Pancreas (tissue), 10 donors: ENCODE results near the gene OR2S2. TPM values are rescaled to one million over a fixed set of nuclear protein-coding genes. Genes with fewer than 3 reads are reported as not detected.
"Not testable (repeated sequence)": the region's sequence is repeated elsewhere in the genome, so short reads cannot be mapped to it uniquely, and the experiment has no call there.

Experiments used
- ATAC-seq, 4 donors: fragments of 200-7000 bp; cut with Tn5 transposase; one replicate each; pipeline versions ENCODE4 v1.8.0 to v1.9.1; 2020; ENCODE audit warnings: mild to moderate bottlenecking in 4 of 4, moderate library complexity in 4 of 4
- DNase-seq, 6 donors: peaks; one replicate each; pipeline ENCODE4 v3.0.0-alpha.2; 2020
- FAIRE-seq: peaks from 2 replicates; lab custom pipeline; 2012; peaks lifted over from hg19 to GRCh38; lab: Jason Lieb, UNC
- H3K27ac ChIP-seq, 4 donors: fragments of 200-600 bp; sonication (generic); 1 replicate in 3 of 4; 2 replicates in 1 of 4; pipeline versions ENCODE4 v1.5.0 to v1.8.0; 2020
- H3K27me3 ChIP-seq, 4 donors: fragments of 200-600 bp; one replicate each; pipeline ENCODE4 v1.8.0; 2021
- H3K36me3 ChIP-seq, 3 donors: fragments of 200-600 bp; sonication (generic) in 1 of 3; one replicate each; pipeline versions ENCODE4 v1.5.0 to v1.8.0; 2020 to 2021
- H3K4me1 ChIP-seq, 3 donors: fragments of 200-600 bp; one replicate each; pipeline ENCODE4 v1.8.0; 2021
- H3K4me3 ChIP-seq, 4 donors: fragments of 200-600 bp; sonication (generic) in 2 of 4; one replicate each; pipeline versions ENCODE4 v1.5.0 to v1.8.0; 2020 to 2021
- H3K9me3 ChIP-seq, 4 donors: fragments of 200-600 bp; one replicate each; pipeline ENCODE4 v1.8.0; 2021
- WGBS, 2 donors: extraction: QIAGEN DNeasy Blood & Tissue Kit; methylation state at CpG; one replicate each; pipeline ENCODE4 v1.1.7; 2013; 5-methylcytosine and 5-hydroxymethylcytosine counted together
- intact Hi-C, 3 donors: fragments of 100-400 bp; cut with DNase I; formaldehyde crosslinking; loops; one replicate each; pipeline versions ENCODE4 v1.11.1 to v1.14.2; 2022
- polyA plus RNA-seq, 2 donors: library from polyadenylated mRNA; stranded (reverse); fragments of 200-250 nt; gene quantifications; one replicate each; pipeline ENCODE4 v1.2.3, GENCODE V29; 2013
- total RNA-seq, 6 donors: library from RNA; stranded (reverse); fragmentation: NEBNext Ultra II Directional in 4 of 6; extraction: Animal tissue kit (Norgen Biotek cat#: 25700) in 4 of 6; gene quantifications; one replicate each; pipeline versions ENCODE4 v1.2.1 to v1.2.4, GENCODE V29; 2021 to 2023
- TF ChIP-seq, protein P1 (sequence below), 4 donors: fragments of 200-600 bp; sonication (generic) in 3 of 4; IDR thresholded peaks; one replicate each; pipeline versions ENCODE4 v1.5.0 to v1.8.0; 2021; ENCODE audit warnings: antibody characterized with exemption in 4 of 4
- donor health status: healthy with polysubstance abuse.
- donor health status: DM: no; HTN: no; CAD: no; lungs with moderate emphysema.
- donor health status: DM: no; HTN: no; CAD: no.
- donor health status: control.
- donor health status: control.
- donor health status: Bipolar disorder and iron deficiency.
- donor health status: DM: yes; HTN: yes; CAD: no.
- donor health status: DM: no; HTN: no; CAD: no.
- donor health status: DM: no; HTN: no; CAD: no.
- donor health status: DM: yes; HTN: yes; CAD: no.

OR2S2 gene
- total and polyA plus RNA-seq, 8 donors = not detected

DNA sequence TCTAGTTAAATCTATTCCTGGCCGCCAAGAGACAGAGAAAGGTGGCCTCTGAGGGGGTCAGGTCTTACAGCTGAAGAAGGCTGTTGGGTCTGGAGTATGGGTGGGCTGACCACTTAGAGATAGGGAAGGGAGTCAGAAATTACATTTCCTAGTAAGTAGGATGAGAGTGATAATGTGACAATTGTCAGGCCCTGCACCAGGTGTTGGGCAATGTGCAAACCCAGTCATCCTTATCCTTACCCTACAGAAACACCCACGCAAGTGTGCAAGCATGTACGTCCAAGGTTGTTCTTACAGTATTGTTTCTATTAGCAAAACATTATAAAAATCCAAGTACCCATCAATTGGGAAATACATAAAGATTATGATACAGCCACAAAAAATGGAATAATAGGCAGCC, 39.2 kb downstream of the OR2S2 start:
- intact Hi-C loops = no loop called here
- H3K4me3 ChIP-seq = no peak overlapping the region
- no peaks in the 10 kb centered on the region for H3K9me3 ChIP-seq
- no peaks in the 10 kb centered on the region for H3K27me3 ChIP-seq
- WGBS, 2 donors = 92% methylated on average over 3 of the region's 3 CpGs
- H3K4me1 ChIP-seq = peaks cover 0 to under 1% (median 0%) of the 10 kb centered on the region in 3 donors
- no peaks in the 10 kb centered on the region for H3K36me3 ChIP-seq
- no peak for ATAC-seq
- FAIRE-seq = no peak
- no peak for DNase-seq
- TF ChIP-seq, protein P1, sequence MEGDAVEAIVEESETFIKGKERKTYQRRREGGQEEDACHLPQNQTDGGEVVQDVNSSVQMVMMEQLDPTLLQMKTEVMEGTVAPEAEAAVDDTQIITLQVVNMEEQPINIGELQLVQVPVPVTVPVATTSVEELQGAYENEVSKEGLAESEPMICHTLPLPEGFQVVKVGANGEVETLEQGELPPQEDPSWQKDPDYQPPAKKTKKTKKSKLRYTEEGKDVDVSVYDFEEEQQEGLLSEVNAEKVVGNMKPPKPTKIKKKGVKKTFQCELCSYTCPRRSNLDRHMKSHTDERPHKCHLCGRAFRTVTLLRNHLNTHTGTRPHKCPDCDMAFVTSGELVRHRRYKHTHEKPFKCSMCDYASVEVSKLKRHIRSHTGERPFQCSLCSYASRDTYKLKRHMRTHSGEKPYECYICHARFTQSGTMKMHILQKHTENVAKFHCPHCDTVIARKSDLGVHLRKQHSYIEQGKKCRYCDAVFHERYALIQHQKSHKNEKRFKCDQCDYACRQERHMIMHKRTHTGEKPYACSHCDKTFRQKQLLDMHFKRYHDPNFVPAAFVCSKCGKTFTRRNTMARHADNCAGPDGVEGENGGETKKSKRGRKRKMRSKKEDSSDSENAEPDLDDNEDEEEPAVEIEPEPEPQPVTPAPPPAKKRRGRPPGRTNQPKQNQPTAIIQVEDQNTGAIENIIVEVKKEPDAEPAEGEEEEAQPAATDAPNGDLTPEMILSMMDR (IDR thresholded peaks at IDR 0.05) = no peak
- no peak overlapping the region for H3K27ac ChIP-seq

DNA sequence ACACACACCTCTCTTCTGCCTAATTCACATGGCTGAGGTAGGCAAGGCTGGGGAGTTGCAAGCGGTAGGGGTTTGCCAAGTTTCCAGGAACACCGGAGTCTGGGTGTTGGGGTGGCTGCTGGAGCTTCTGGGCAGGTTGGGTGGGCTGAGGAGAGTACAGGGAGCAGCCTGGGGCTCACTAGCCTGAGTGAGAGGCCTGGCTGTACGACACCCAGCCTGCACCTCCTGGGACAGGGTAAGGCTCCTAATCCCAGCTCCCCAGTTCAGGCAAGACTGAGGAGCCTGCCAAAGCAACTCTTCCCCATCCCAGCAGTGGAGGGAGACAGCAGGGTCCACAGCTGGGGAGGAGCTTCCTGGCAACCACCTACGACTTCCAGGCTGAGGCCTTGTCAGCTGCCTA, 40.7 kb downstream of the OR2S2 start:
- Histone ChIP-seq H3K9me3 (no peaks in the 10 kb centered on the region), H3K4me3 (no peak overlapping the region), H3K27ac (no peak overlapping the region), H3K27me3 (no peaks in the 10 kb centered on the region), H3K4me1 (no peaks in the 10 kb centered on the region), H3K36me3 (no peaks in the 10 kb centered on the region)
- DNase-seq = no peak
- ATAC-seq = no peak
- intact Hi-C loops = no loop called here
- TF ChIP-seq, protein P1 (IDR thresholded peaks at IDR 0.05) = no peak
- WGBS, 2 donors = 85 to 98% methylated on average over 4 of the region's 4 CpGs
- no peak for FAIRE-seq

DNA sequence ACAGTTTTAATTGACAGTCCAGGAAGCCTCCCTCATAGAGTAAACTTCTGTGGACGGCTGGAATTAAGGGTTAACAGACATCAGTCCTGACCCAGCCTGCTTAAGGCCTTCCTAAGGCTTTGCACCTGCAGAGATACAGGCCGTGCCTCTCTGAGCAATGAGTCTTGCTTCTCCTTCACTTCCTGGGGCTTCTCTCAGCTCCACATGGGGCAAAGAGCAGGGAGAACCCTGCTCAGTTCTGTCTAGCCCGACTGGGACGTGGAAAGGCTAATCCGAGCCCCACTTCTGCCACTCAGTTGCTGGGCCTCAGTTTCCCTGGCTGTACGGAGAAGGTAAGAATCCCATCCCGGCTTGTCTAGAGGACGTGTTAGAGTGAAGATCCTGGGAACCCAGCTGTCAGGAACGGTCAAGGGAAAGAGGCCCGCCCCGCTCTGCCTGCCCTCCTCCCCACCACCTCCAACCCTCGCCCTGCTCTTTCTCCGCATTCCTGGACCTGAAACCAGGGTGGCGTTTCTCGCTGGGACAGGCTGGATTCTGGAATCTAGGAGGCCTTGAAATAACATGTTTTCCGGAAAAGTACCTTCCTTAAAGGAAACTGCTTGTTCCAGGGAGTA, 42.2 kb downstream of the OR2S2 start:
- H3K4me3 ChIP-seq = no peak overlapping the region
- no peaks in the 10 kb centered on the region for H3K27me3 ChIP-seq
- ATAC-seq (no peak), DNase-seq (no peak), FAIRE-seq (no peak)
- no peaks in the 10 kb centered on the region for H3K36me3 ChIP-seq
- TF ChIP-seq, protein P1 (IDR thresholded peaks at IDR 0.05) = no peak
- 78 to 84% methylated on average over 16 of the region's 16 CpGs for WGBS, 2 donors
- H3K9me3 ChIP-seq = no peaks in the 10 kb centered on the region
- intact Hi-C loops = no loop called here
- H3K4me1 ChIP-seq = no peaks in the 10 kb centered on the region
- H3K27ac ChIP-seq = no peak overlapping the region

DNA sequence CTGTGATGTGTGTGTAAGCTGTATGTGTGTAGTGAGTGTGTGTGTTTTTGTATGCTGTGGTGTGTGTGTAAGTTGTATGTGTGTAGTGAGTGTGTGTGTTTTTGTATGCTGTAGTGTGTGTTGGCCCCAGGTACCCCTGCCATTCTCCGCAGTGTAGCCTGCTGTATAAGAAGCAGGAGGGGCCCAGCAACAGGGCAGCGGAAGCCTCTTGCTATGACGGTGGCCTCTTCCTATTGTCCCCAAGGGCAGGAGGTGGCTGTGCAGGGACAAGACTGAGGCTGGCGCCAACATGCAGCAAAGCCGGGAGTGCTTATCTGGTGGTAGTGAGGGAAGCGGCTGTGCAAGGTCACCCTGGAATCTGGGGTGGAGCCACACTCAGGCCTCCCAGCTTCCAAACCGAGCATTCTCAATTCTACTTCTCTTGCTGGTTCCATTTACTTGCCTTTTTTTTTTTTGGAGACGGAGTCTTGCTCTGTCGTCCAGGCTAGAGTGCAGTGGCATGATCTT, 43.6 kb downstream of the OR2S2 start:
- Histone ChIP-seq H3K36me3 (no peaks in the 10 kb centered on the region), H3K4me3 (no peak overlapping the region), H3K9me3 (no peaks in the 10 kb centered on the region), H3K27me3 (no peaks in the 10 kb centered on the region), H3K27ac (no peak overlapping the region), H3K4me1 (no peaks in the 10 kb centered on the region)
- peak; percentile 68 to 92 (median 80) for ATAC-seq
- peak; percentile 98 for FAIRE-seq
- 16 to 22% methylated on average over 9 of the region's 9 CpGs for WGBS, 2 donors
- TF ChIP-seq, protein P1 (IDR thresholded peaks at IDR 0.05) = no peak
- intact Hi-C loops = no loop called here
- DNase-seq = peak in 3 of 6 donors; percentile 32 to 72 (median 48)

DNA sequence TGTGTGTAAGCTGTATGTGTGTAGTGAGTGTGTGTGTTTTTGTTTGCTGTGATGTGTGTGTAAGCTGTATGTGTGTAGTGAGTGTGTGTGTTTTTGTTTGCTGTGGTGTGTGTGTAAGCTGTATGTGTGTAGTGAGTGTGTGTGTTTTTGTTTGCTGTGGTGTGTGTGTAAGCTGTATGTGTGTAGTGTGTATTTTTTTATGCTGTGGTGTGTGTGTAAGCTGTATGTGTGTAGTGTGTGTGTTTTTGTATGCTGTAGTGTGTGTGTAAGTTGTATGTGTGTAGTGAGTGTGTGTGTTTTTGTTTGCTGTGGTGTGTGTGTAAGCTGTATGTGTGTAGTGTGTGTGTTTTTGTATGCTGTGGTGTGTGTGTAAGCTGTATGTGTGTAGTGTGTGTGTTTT, 44.5 kb downstream of the OR2S2 start:
- FAIRE-seq, DNase-seq, ATAC-seq, H3K4me1 ChIP-seq, H3K36me3 ChIP-seq, intact Hi-C loops, H3K4me3 ChIP-seq, H3K27me3 ChIP-seq, H3K9me3 ChIP-seq, H3K27ac ChIP-seq: not testable (repeated sequence)
